ENCODE results near the gene NPFF. TPM values are rescaled to one million over a fixed set of nuclear protein-coding genes. Genes with fewer than 3 reads are reported as not detected.

The NPFF gene
- total RNA-seq, 1 experiment from 2014 or later = 0.59 TPM

- no peak overlapping the region for H3K4me3 Mint-ChIP-seq
- peaks cover 15% of the 10 kb centered on the region for H3K4me1 Mint-ChIP-seq
- TF ChIP-seq MYBL2 (CRISPR knock-in tag; IDR thresholded peaks at IDR 0.05) (no peak), KAT7 (CRISPR knock-in tag; IDR thresholded peaks at IDR 0.05; ENCODE audit: borderline replicate concordance) (no peak), ZMAT4 (CRISPR knock-in tag; IDR thresholded peaks at IDR 0.05) (no peak), GABPB1 (CRISPR knock-in tag; IDR thresholded peaks at IDR 0.05) (no peak), ELF4 (CRISPR knock-in tag; IDR thresholded peaks at IDR 0.05; ENCODE audit: low read depth) (no peak), ZNF671 (CRISPR knock-in tag; IDR thresholded peaks at IDR 0.05) (0 out of 2 replicates have a peak, but pooled peaks have one; percentile 27), ZNF121 (CRISPR knock-in tag; IDR thresholded peaks at IDR 0.05) (no peak), ZSCAN18 (CRISPR knock-in tag; IDR thresholded peaks at IDR 0.05) (no peak)
- TF ChIP-seq, protein P1, sequence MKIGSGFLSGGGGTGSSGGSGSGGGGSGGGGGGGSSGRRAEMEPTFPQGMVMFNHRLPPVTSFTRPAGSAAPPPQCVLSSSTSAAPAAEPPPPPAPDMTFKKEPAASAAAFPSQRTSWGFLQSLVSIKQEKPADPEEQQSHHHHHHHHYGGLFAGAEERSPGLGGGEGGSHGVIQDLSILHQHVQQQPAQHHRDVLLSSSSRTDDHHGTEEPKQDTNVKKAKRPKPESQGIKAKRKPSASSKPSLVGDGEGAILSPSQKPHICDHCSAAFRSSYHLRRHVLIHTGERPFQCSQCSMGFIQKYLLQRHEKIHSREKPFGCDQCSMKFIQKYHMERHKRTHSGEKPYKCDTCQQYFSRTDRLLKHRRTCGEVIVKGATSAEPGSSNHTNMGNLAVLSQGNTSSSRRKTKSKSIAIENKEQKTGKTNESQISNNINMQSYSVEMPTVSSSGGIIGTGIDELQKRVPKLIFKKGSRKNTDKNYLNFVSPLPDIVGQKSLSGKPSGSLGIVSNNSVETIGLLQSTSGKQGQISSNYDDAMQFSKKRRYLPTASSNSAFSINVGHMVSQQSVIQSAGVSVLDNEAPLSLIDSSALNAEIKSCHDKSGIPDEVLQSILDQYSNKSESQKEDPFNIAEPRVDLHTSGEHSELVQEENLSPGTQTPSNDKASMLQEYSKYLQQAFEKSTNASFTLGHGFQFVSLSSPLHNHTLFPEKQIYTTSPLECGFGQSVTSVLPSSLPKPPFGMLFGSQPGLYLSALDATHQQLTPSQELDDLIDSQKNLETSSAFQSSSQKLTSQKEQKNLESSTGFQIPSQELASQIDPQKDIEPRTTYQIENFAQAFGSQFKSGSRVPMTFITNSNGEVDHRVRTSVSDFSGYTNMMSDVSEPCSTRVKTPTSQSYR (CRISPR knock-in tag; IDR thresholded peaks at IDR 0.05) = no peak
- no peak for ATAC-seq
- H3K27ac Mint-ChIP-seq = no peak overlapping the region
- H3K36me3 Mint-ChIP-seq = peaks cover 46% of the 10 kb centered on the region
- DNase-seq (ENCODE audit: low spot score) = no peak
- ChIA-PET CTCF (interaction anchor here (1.7 to 8.1 kb wide), 6 partner anchors 9 to 163 kb away, joined by 4 to 99 read pairs (median 31); partner anchors contain the start of genes AAAS, MAP3K12, NPFF and TARBP2), POLR2A (interaction anchor here (0.7 to 2.4 kb wide), 3 partner anchors 15 to 63 kb away, joined by 4 to 17 read pairs (median 5); partner anchors contain the start of genes MAP3K12 and TARBP2)
- H3K27me3 Mint-ChIP-seq (ENCODE audit: low read depth) = no peaks in the 10 kb centered on the region
- H3K9me3 Mint-ChIP-seq = no peaks in the 10 kb centered on the region
These were observed 23.3 kb downstream of the NPFF start for GRCh38 chr12:53483979-53484377.

- Mint-ChIP-seq H3K27me3 (ENCODE audit: low read depth) (no peaks in the 10 kb centered on the region), H3K27ac (peak overlapping the region; percentile 74; the same call in 1 of the 2 replicates), H3K36me3 (peaks cover 50% of the 10 kb centered on the region), H3K4me3 (no peak overlapping the region), H3K4me1 (peaks cover 15% of the 10 kb centered on the region), H3K9me3 (no peaks in the 10 kb centered on the region)
- ChIA-PET CTCF (interaction anchor here (1.7 to 8.1 kb wide), 7 partner anchors 10 to 162 kb away, joined by 4 to 99 read pairs (median 23); partner anchors contain the start of genes AAAS, MAP3K12, NPFF and TARBP2), POLR2A (interaction anchor here (0.7 to 2.7 kb wide), 4 partner anchors 9 to 62 kb away, joined by 4 to 23 read pairs (median 11); partner anchors contain the start of genes MAP3K12 and TARBP2)
- TF ChIP-seq NR3C1 (CRISPR knock-in tag; conservative IDR thresholded peaks at IDR 0.05; ENCODE audit: low read depth) = no peak
- TF ChIP-seq PRRX2 (CRISPR knock-in tag; IDR thresholded peaks at IDR 0.05) = 0 out of 2 replicates have a peak, but pooled peaks have one; percentile 46
- TF ChIP-seq NFATC4 (CRISPR knock-in tag; IDR thresholded peaks at IDR 0.05) = peak; percentile 17; the same call in 1 of the 2 replicates
- TF ChIP-seq MLX (CRISPR knock-in tag; IDR thresholded peaks at IDR 0.05) = 0 out of 2 replicates have a peak, but pooled peaks have one; percentile 22
- TF ChIP-seq CREM (CRISPR knock-in tag; IDR thresholded peaks at IDR 0.05) = 0 out of 2 replicates have a peak, but pooled peaks have one; percentile 11
- no peak for TF ChIP-seq ATF3 (CRISPR knock-in tag; conservative IDR thresholded peaks at IDR 0.05)
- 0 out of 2 replicates have a peak, but pooled peaks have one; percentile 46 for TF ChIP-seq JUN (CRISPR knock-in tag; IDR thresholded peaks at IDR 0.05)
- TF ChIP-seq USF1 (CRISPR knock-in tag; IDR thresholded peaks at IDR 0.05) = peak; percentile 23; the same call in 1 of the 2 replicates
- TF ChIP-seq SMAD3 (CRISPR knock-in tag; IDR thresholded peaks at IDR 0.05; ENCODE audit: borderline replicate concordance) = 0 out of 2 replicates have a peak, but pooled peaks have one; percentile 32
- TF ChIP-seq SOX15 (CRISPR knock-in tag; IDR thresholded peaks at IDR 0.05) = no peak
- peak; percentile 36; the same call in 1 of the 2 replicates for TF ChIP-seq ZNF671 (CRISPR knock-in tag; IDR thresholded peaks at IDR 0.05)
- ATAC-seq (peak; percentile 7), DNase-seq (ENCODE audit: low spot score) (no peak)
These were observed 23.9 kb downstream of the NPFF start for GRCh38 chr12:53483225-53483978.
